ENCODE results near the gene STARD5. TPM values are rescaled to one million over a fixed set of nuclear protein-coding genes. Genes with fewer than 3 reads are reported as not detected.

STARD5 gene
- total and polyA plus RNA-seq, 2 of the 8 experiments (the other 6 are each of a cell fraction or from before 2014, with no cell fraction given), result 5.5 to 10.4 TPM

DNA sequence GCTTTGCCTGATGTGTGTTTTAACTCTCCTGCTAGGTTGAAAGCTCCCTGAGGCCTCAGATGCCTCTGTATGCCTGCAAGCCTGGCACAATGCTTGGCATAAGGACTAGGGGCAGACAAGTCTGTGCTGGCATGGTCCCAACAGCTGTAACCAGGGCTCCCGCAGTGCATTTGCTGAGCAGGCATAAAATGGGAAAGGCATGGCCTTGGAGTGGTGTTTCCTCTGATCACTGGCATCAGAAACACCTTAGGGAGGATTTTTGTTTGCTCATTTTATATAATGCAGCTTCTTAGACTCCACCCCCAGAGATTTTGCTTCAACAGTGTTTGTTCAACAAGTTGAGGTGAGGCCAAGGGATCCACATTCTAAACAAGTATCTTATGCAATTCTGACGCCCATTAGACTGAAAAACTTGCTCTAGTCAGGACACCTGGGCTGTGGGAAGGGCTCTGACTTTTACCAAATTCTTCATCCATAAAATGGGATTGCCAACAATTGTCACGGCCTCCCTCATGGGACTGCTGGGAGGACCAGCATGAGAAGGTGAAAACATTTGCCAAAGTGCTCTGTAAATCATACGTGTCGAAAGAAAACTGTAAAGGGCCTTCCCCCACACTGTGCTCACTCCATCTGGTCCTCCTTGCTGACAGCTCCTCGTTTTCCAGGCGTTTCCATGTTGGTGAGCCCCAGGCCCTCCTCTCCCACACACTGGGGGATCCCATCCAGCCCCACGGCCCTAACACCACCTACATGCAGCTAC lies 43.1 kb downstream of the STARD5 start (continued):
- no peak for TF ChIP-seq SRF (IDR thresholded peaks at IDR 0.05; ENCODE audit: low read depth, low read length)

Data from H1 (cell line).